ENCODE results near the gene MRPL17. TPM values are rescaled to one million over a fixed set of nuclear protein-coding genes. Genes with fewer than 3 reads are reported as not detected.

Gene MRPL17
- total and polyA plus RNA-seq, 2 experiments from 2014 or later = 34.5 to 62.7 TPM

GRCh38 chr11:6650104-6650503 lies 33.0 kb downstream of the MRPL17 start:
- Histone ChIP-seq H3K9me2 (replicated peaks; ENCODE audit: insufficient read depth) (no peaks in the 10 kb centered on the region), H3K36me3 (replicated peaks; ENCODE audit: insufficient read depth, low read depth) (no peaks in the 10 kb centered on the region), H3K4me3 (no peak overlapping the region), H3K79me2 (peaks cover 69% of the 10 kb centered on the region), H3K4me1 (ENCODE audit: insufficient read depth) (peaks cover 12% of the 10 kb centered on the region), H3K27ac (no peak overlapping the region), H4K20me1 (ENCODE audit: insufficient read depth, poor library complexity, severe bottlenecking) (peaks cover 10% of the 10 kb centered on the region), H3K9me3 (ENCODE audit: low read depth) (no peaks in the 10 kb centered on the region), H2AFZ (no peak overlapping the region), H3K4me2 (no peak overlapping the region), H3K27me3 (no peaks in the 10 kb centered on the region)
- no peak for DNase-seq (ENCODE audit: low spot score)
- TF ChIP-seq EZH2phosphoT487 (IDR thresholded peaks at IDR 0.05; ENCODE audit: low read depth, severe bottlenecking, unreplicated experiment) = no peak
- no peak for TF ChIP-seq EZH2 (IDR thresholded peaks at IDR 0.05; ENCODE audit: borderline replicate concordance)
- TF ChIP-seq CTCF (IDR thresholded peaks at IDR 0.05; ENCODE audit: poor library complexity) = no peak

- Histone ChIP-seq H3K79me2 (peaks cover 67% of the 10 kb centered on the region), H3K9me2 (replicated peaks; ENCODE audit: insufficient read depth) (no peaks in the 10 kb centered on the region), H3K4me2 (no peak overlapping the region), H4K20me1 (ENCODE audit: insufficient read depth, poor library complexity, severe bottlenecking) (peaks cover 7% of the 10 kb centered on the region), H3K27ac (peak overlapping the region; percentile 98), H2AFZ (no peak overlapping the region), H3K9me3 (ENCODE audit: low read depth) (no peaks in the 10 kb centered on the region), H3K4me1 (ENCODE audit: insufficient read depth) (peaks cover 12% of the 10 kb centered on the region), H3K36me3 (replicated peaks; ENCODE audit: insufficient read depth, low read depth) (no peaks in the 10 kb centered on the region), H3K27me3 (no peaks in the 10 kb centered on the region), H3K4me3 (no peak overlapping the region)
- WGBS (ENCODE audit: low lambda C conversion rate, missing lambda C conversion rate) = 93% methylated on average over 1 of the region's 1 CpG
- no peak for DNase-seq (ENCODE audit: low spot score)
- TF ChIP-seq EZH2phosphoT487 (IDR thresholded peaks at IDR 0.05; ENCODE audit: low read depth, severe bottlenecking, unreplicated experiment) (no peak), EZH2 (IDR thresholded peaks at IDR 0.05; ENCODE audit: borderline replicate concordance) (no peak), CTCF (IDR thresholded peaks at IDR 0.05; ENCODE audit: poor library complexity) (no peak)
Observed at GRCh38 chr11:6648501-6648900, 34.6 kb downstream of the MRPL17 start.

- no peak for TF ChIP-seq EZH2phosphoT487 (IDR thresholded peaks at IDR 0.05; ENCODE audit: low read depth, severe bottlenecking, unreplicated experiment)
- TF ChIP-seq EZH2 (IDR thresholded peaks at IDR 0.05; ENCODE audit: borderline replicate concordance) = no peak
- no peak for TF ChIP-seq CTCF (IDR thresholded peaks at IDR 0.05; ENCODE audit: poor library complexity)
- H3K79me2 ChIP-seq = peaks cover 64% of the 10 kb centered on the region
- no peak for DNase-seq (ENCODE audit: low spot score)
- H3K4me3 ChIP-seq = no peak overlapping the region
- 97% methylated on average over 2 of the region's 2 CpGs for WGBS (ENCODE audit: low lambda C conversion rate, missing lambda C conversion rate)
- peak overlapping the region; percentile 98 for H3K27ac ChIP-seq
- peaks cover 3% of the 10 kb centered on the region for H4K20me1 ChIP-seq (ENCODE audit: insufficient read depth, poor library complexity, severe bottlenecking)
- no peak overlapping the region for H2AFZ ChIP-seq
- no peaks in the 10 kb centered on the region for H3K9me2 ChIP-seq (replicated peaks; ENCODE audit: insufficient read depth)
- H3K36me3 ChIP-seq (replicated peaks; ENCODE audit: insufficient read depth, low read depth) = no peaks in the 10 kb centered on the region
- peaks cover 12% of the 10 kb centered on the region for H3K4me1 ChIP-seq (ENCODE audit: insufficient read depth)
- H3K27me3 ChIP-seq = no peaks in the 10 kb centered on the region
- peak overlapping the region; percentile 64 for H3K4me2 ChIP-seq
- H3K9me3 ChIP-seq (ENCODE audit: low read depth) = no peaks in the 10 kb centered on the region
Observed at GRCh38 chr11:6647836-6648235, 35.3 kb downstream of the MRPL17 start.

All from hepatocyte (in vitro differentiated cells).